Testis (tissue), 3 donors: Measurements from ENCODE around the gene DLX2. TPM values are rescaled to one million over a fixed set of nuclear protein-coding genes. Genes with fewer than 3 reads are reported as not detected.
"Not testable (repeated sequence)": the region's sequence is repeated elsewhere in the genome, so short reads cannot be mapped to it uniquely, and the experiment has no call there.

Experiments used
- DNase-seq: peaks from one replicate; pipeline ENCODE4 v3.0.0-alpha.2; 2019
- H3K27ac ChIP-seq, 2 donors: fragments of 200-600 bp; sonication (generic); one replicate each; pipeline ENCODE4 v1.5.1; 2019
- H3K27me3 ChIP-seq: fragments of 200-600 bp; sonication (generic); one replicate; pipeline ENCODE4 v1.5.1; 2019
- H3K36me3 ChIP-seq: fragments of 200-600 bp; sonication (generic); one replicate; pipeline ENCODE4 v1.5.1; 2017; ENCODE audit warnings: low read depth; ENCODE audit errors: missing control alignments
- H3K4me1 ChIP-seq: fragments of 200-600 bp; sonication (generic); one replicate; pipeline ENCODE4 v1.5.1; 2019
- H3K4me3 ChIP-seq, 2 donors: fragments of 200-600 bp; sonication (generic); one replicate each; pipeline ENCODE4 v1.5.1; 2017 to 2019
- H3K9me3 ChIP-seq: fragments of 200-600 bp; sonication (generic); one replicate; pipeline ENCODE4 v1.5.1; 2017
- CTCF ChIP-seq, 3 experiments: fragments of 450-650 bp in 2 of 3; fragments of 200-600 bp in 1 of 3; sonication (generic) in 1 of 3; IDR thresholded peaks; one replicate each; pipeline ENCODE4 v1.5.1; 2016 to 2019; ENCODE audit warnings: antibody characterized with exemption in 3 of 3, mild to moderate bottlenecking in 2 of 3, moderate library complexity in 1 of 3
- POLR2A ChIP-seq: fragments of 450-650 bp; IDR thresholded peaks from one replicate; pipeline ENCODE4 v1.6.1; 2017; ENCODE audit warnings: antibody characterized with exemption, mild to moderate bottlenecking, moderate library complexity
- WGBS, 2 donors: methylation state at CpG; one replicate each; pipeline ENCODE4 v1.1.5; 2018; 5-methylcytosine and 5-hydroxymethylcytosine counted together
- intact Hi-C: fragments of 100-400 bp; cut with DNase I; formaldehyde crosslinking; loops from one replicate; pipeline ENCODE4 v1.15.1; 2023; ENCODE audit warnings: low total_unique reads
- polyA plus RNA-seq: library from polyadenylated mRNA; stranded (reverse); fragments of 350-450 nt; fragmentation: Illumina TruSeq; extraction: RNeasy Lipid Tissue Mini Kit (QIAGEN cat#74804); gene quantifications from one replicate; pipeline ENCODE4 v1.2.3, GENCODE V29; 2014; ENCODE audit warnings: low read depth, low replicate concordance; ENCODE audit not compliant: insufficient read depth
- total RNA-seq, 2 donors: library from RNA; depleted of rRNA; stranded (reverse); fragments of >200 nt; gene quantifications; one replicate each; pipeline ENCODE4 v1.2.3, GENCODE V29; 2016

The DLX2 gene
- total and polyA plus RNA-seq, 3 donors from 2014 or later: 0.29 to 1.1 (median 0.99) TPM

- TF ChIP-seq POLR2A: no peak
- TF ChIP-seq CTCF (IDR thresholded peaks at IDR 0.05): no peak
Observed at GRCh38 chr2:172074254-172074653, 28.4 kb downstream of the DLX2 start.

DNA sequence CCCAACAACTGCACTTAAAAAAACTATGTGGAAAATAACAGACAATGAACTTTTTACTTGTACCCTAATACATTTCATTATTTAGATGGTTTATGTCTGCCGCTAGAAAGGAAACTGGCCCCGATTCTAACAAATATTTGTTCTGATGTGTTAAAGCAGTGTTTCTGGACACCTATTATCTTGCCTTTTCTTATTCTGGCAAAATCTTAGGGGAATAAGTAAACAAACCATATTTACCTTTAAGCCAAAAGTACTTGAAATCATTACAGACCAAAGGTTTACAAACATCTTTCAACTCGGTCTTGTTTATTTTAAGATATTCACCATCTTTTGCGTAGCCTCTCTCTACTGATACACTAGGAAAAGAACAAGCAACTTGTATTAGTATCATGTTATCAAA, 29.2 kb downstream of the DLX2 start:
- Histone ChIP-seq H3K4me3 (no peak overlapping the region), H3K36me3 (no peaks in the 10 kb centered on the region), H3K4me1 (no peaks in the 10 kb centered on the region), H3K9me3 (no peaks in the 10 kb centered on the region), H3K27ac (no peak overlapping the region), H3K27me3 (no peaks in the 10 kb centered on the region)
- intact Hi-C loops: no loop called here
- whole genome bisulfite sequencing, 2 donors: 95% methylated on average over 4 of the region's 4 CpGs
- no peak for TF ChIP-seq CTCF (IDR thresholded peaks at IDR 0.05)
- no peak for TF ChIP-seq POLR2A
- DNase-seq: no peak

More at GRCh38 chr2:172074254-172074653, 28.4 kb downstream of the DLX2 start:
- Histone ChIP-seq H3K27me3 (no peaks in the 10 kb centered on the region), H3K9me3 (no peaks in the 10 kb centered on the region), H3K4me1 (no peaks in the 10 kb centered on the region), H3K27ac (no peak overlapping the region), H3K36me3 (no peaks in the 10 kb centered on the region), H3K4me3 (no peak overlapping the region)
- no peak for DNase-seq
- intact Hi-C loops: no loop called here
- 88 to 98% methylated on average over 1 of the region's 1 CpG for WGBS, 2 donors

DNA sequence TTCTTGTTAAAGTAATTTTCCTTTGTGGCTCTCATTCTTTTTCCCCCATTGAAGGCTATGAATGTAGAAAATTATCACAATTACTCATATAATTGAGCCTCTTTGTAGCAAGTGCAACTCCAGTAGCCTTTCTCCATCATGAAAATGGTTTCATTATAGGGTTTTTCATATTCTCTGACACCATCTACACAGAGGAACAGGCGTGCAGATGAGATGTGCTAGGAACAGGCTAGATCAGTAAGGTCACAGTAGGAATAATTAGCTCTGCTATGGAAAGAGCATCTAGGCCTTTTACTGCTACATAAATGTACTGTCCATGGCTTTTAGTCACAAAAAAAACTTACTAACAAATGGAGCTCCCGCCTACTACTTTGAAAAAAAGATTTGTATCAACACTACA, 30.0 kb downstream of the DLX2 start:
- H3K36me3 ChIP-seq: no peaks in the 10 kb centered on the region
- DNase-seq: no peak
- H3K27ac ChIP-seq: no peak overlapping the region
- 80 to 92% methylated on average over 2 of the region's 2 CpGs for whole genome bisulfite sequencing, 2 donors
- H3K4me3 ChIP-seq: no peak overlapping the region
- intact Hi-C loops: no loop called here
- TF ChIP-seq POLR2A (no peak), CTCF (IDR thresholded peaks at IDR 0.05) (no peak)
- no peaks in the 10 kb centered on the region for H3K9me3 ChIP-seq
- H3K4me1 ChIP-seq: no peaks in the 10 kb centered on the region
- no peaks in the 10 kb centered on the region for H3K27me3 ChIP-seq

DNA sequence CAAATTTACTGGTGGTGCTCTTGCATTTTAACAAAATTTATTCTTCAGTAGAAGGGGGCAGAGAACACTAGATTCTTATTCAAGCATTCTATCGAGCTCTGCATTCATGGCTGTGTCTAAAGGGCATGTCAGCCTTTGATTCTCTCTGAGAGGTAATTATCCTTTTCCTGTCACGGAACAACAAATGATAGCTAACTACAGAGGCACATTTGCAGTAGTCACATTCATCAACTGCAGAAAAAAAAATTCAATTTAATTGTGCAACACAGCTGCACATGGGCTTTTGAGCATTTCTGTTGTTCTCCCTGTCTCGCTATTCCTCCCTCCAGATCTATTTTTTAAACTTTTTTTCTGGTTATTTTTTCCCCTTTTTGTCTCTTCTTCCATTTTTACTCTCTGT, 30.4 kb downstream of the DLX2 start:
- no peak for DNase-seq
- no peak for TF ChIP-seq CTCF (IDR thresholded peaks at IDR 0.05)
- TF ChIP-seq POLR2A: no peak
- no peaks in the 10 kb centered on the region for H3K9me3 ChIP-seq
- intact Hi-C loops: no loop called here
- no peaks in the 10 kb centered on the region for H3K36me3 ChIP-seq
- H3K27me3 ChIP-seq: no peaks in the 10 kb centered on the region
- H3K4me1 ChIP-seq: no peaks in the 10 kb centered on the region
- no peak overlapping the region for H3K4me3 ChIP-seq
- H3K27ac ChIP-seq: no peak overlapping the region
- WGBS, 2 donors: 90 to 97% methylated on average over 3 of the region's 3 CpGs

GRCh38 chr2:172070936-172071335, 31.8 kb downstream of the DLX2 start:
- no peaks in the 10 kb centered on the region for H3K27me3 ChIP-seq
- DNase-seq: no peak
- WGBS, 2 donors: 87 to 93% methylated on average over 1 of the region's 1 CpG
- no peak for TF ChIP-seq CTCF (IDR thresholded peaks at IDR 0.05)
- no peak for TF ChIP-seq POLR2A
- H3K4me1 ChIP-seq: no peaks in the 10 kb centered on the region
- H3K36me3 ChIP-seq: no peaks in the 10 kb centered on the region
- H3K4me3 ChIP-seq: no peak overlapping the region
- no peaks in the 10 kb centered on the region for H3K9me3 ChIP-seq
- intact Hi-C loops: no loop called here
- H3K27ac ChIP-seq: no peak overlapping the region

DNA sequence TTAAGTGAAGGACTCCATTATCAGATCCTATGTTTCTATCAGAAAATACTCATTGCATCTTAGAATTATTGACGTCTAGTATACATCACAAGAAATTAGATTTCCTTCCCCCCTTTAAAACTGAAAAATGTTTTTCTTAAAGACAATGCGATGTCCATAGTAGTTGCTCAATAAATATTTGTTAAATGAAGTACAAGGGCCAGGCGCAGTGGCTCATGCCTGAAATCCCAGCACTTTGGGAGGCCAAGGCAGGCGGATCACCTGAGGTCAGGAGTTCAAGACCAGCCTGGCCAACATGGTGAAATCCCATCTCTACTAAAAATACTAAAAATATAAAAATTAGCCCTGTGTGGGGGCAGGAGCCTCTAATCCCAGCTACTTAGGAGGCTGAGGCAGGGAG, 34.8 kb downstream of the DLX2 start:
- WGBS, 2 donors: 94 to 96% methylated on average over 4 of the region's 4 CpGs
- H3K27me3 ChIP-seq, H3K4me3 ChIP-seq, H3K27ac ChIP-seq, intact Hi-C loops, DNase-seq, H3K36me3 ChIP-seq, H3K4me1 ChIP-seq, H3K9me3 ChIP-seq: not testable (repeated sequence)
